Measurements from ENCODE around the gene NOD2.

DNA sequence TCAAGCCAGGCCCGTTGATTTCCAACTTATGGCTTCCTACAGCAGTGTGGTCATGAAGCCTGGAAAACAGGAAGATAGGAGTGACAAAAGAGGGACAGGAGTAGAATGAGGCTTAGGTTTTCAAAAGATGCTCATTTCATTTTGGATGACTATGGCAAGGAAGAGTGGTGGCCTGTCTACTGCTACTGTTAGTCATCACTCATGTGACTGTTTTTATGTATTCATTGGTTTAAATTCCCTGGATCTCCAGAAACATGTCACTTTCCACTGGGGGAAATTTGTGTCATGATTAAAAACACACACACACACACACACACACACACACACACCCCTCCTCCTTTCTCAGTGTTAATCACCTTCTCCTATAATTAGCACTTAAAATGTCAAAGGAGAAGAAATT is 47.3 kb downstream of the NOD2 start:
- no peak for TF ChIP-seq CTCF (IDR thresholded peaks at IDR 0.05)
- TF ChIP-seq POLR2AphosphoS5 (IDR thresholded peaks at IDR 0.05) = no peak

Measured in upper lobe of left lung (tissue), 4 donors.